ENCODE data around the gene SPON1. TPM values are rescaled to one million over a fixed set of nuclear protein-coding genes. Genes with fewer than 3 reads are reported as not detected.

The SPON1 gene
- total RNA-seq, 1 experiment from 2014 or later: 0.20 TPM

GRCh38 chr11:14117632-14118031 is 155.1 kb downstream of the SPON1 start:
- no peak overlapping the region for H3K27ac ChIP-seq (ENCODE audit: insufficient read length, low read depth, low read length)
- Mint-ChIP-seq H3K27ac (no peak overlapping the region), H3K36me3 (ENCODE audit: insufficient read depth in 1 of 3, low read depth in 3 of 3) (no peaks in the 10 kb centered on the region; a peak in 1 of 7 replicates), H3K4me1 (no peaks in the 10 kb centered on the region), H3K4me3 (no peak overlapping the region), H3K9me3 (peaks cover 0 to 4% of the 10 kb centered on the region in 2 experiments; a peak in 1 of 5 replicates), H3K27me3 (ENCODE audit: low read depth) (no peaks in the 10 kb centered on the region)
- no peak overlapping the region for H3T11ph ChIP-seq (ENCODE audit: low read length)
- no peak overlapping the region for H2BK15ac ChIP-seq (ENCODE audit: low read depth, low read length)
- TF ChIP-seq CTCF (conservative IDR thresholded peaks at IDR 0.05): no peak
- H3K4ac ChIP-seq (ENCODE audit: low read depth, low read length): no peak overlapping the region
- no peak overlapping the region for H2BK12ac ChIP-seq (ENCODE audit: insufficient read length, low read depth, low read length)
- H3K79me1 ChIP-seq (ENCODE audit: insufficient read depth, low read depth, low read length, poor library complexity, severe bottlenecking): no peaks in the 10 kb centered on the region
- H3K23ac ChIP-seq (ENCODE audit: insufficient read length, low read depth, low read length): no peak overlapping the region
- no peaks in the 10 kb centered on the region for H3K23me2 ChIP-seq (ENCODE audit: insufficient read length, low read depth, low read length, poor library complexity, severe bottlenecking)
- H3K27me3 ChIP-seq (ENCODE audit: insufficient read depth, low read length): no peaks in the 10 kb centered on the region
- H2BK20ac ChIP-seq (ENCODE audit: low read depth, low read length, poor library complexity, severe bottlenecking): no peak overlapping the region
- H2AFZ ChIP-seq (ENCODE audit: low read length): no peak overlapping the region
- no peak overlapping the region for H3K18ac ChIP-seq (ENCODE audit: insufficient read length, low read depth, low read length)
- H3K9ac ChIP-seq (ENCODE audit: extremely low read depth, insufficient read length, low read length): no peak overlapping the region
- H4K5ac ChIP-seq (ENCODE audit: insufficient read length, low read depth, low read length): no peak overlapping the region
- no peaks in the 10 kb centered on the region for H3K4me1 ChIP-seq (ENCODE audit: insufficient read depth, low read length)
- H2BK5ac ChIP-seq (ENCODE audit: insufficient read length, low read length): no peak overlapping the region
- H2BK120ac ChIP-seq (ENCODE audit: low read depth, low read length, poor library complexity, severe bottlenecking): no peak overlapping the region
- no peak overlapping the region for H2AK5ac ChIP-seq (ENCODE audit: insufficient read length, low read length)
- H4K20me1 ChIP-seq (ENCODE audit: control insufficient read depth, insufficient read depth, insufficient read length): no peaks in the 10 kb centered on the region
- H4K91ac ChIP-seq (ENCODE audit: insufficient read length, low read depth, low read length): no peak overlapping the region
- no peak overlapping the region for H3K14ac ChIP-seq (ENCODE audit: insufficient read depth, low read length)
- no CpG with 5 or more reads among the region's 1 CpG for WGBS (ENCODE audit: extremely low coverage, insufficient read length, low lambda C conversion rate)
- H4K8ac ChIP-seq (replicated peaks; ENCODE audit: insufficient read length, low read depth, low read length): no peak overlapping the region
- H3K79me2 ChIP-seq (ENCODE audit: insufficient read depth, low read length): no peaks in the 10 kb centered on the region
- no peak overlapping the region for H3K56ac ChIP-seq (ENCODE audit: insufficient read length, low read depth, low read length)
- H3K4me2 ChIP-seq (ENCODE audit: insufficient read depth, insufficient read length, low read length): no peak overlapping the region
- H3K9me3 ChIP-seq (ENCODE audit: control insufficient read depth, low read depth, low read length): no peaks in the 10 kb centered on the region
- DNase-seq: no peak

Data from H9 (cell line).